GM21825 (cell line): ENCODE results near the gene JPH3.

Experiments used
- ATAC-seq: cut with Tn5 transposase; IDR thresholded peaks from one replicate; pipeline ENCODE4 v1.9.1; 2021; ENCODE audit warnings: mild to moderate bottlenecking, moderate library complexity; ENCODE audit not compliant: unreplicated experiment

JPH3 gene

GRCh38 chr16:87692176-87692575 lies 89.9 kb downstream of the JPH3 start:
- ATAC-seq = no peak

GRCh38 chr16:87692756-87693155 lies 90.4 kb downstream of the JPH3 start:
- ATAC-seq = no peak

- no peak for ATAC-seq
These were observed 91.5 kb downstream of the JPH3 start for GRCh38 chr16:87693827-87694226.

GRCh38 chr16:87694441-87695125 lies 92.3 kb downstream of the JPH3 start:
- ATAC-seq = no peak

- ATAC-seq = no peak
These were observed 93.2 kb downstream of the JPH3 start for GRCh38 chr16:87695534-87695933.

GRCh38 chr16:87696726-87697125 lies 94.4 kb downstream of the JPH3 start:
- ATAC-seq = no peak

GRCh38 chr16:87697256-87697655 lies 94.9 kb downstream of the JPH3 start:
- ATAC-seq = no peak

- no peak for ATAC-seq
These were observed 95.5 kb downstream of the JPH3 start for GRCh38 chr16:87697792-87698191.

- ATAC-seq = no peak
These were observed 95.9 kb downstream of the JPH3 start for GRCh38 chr16:87698241-87698640.

GRCh38 chr16:87698676-87699199 lies 96.4 kb downstream of the JPH3 start:
- peak; percentile 38 for ATAC-seq

GRCh38 chr16:87700406-87701077 lies 98.2 kb downstream of the JPH3 start:
- ATAC-seq = no peak

GRCh38 chr16:87701078-87701460 lies 98.8 kb downstream of the JPH3 start:
- ATAC-seq = no peak

GRCh38 chr16:87701505-87701921 lies 99.2 kb downstream of the JPH3 start:
- ATAC-seq = no peak

GRCh38 chr16:87702325-87702811 lies 100.1 kb downstream of the JPH3 start:
- ATAC-seq = no peak

GRCh38 chr16:87703071-87703470 lies 100.8 kb downstream of the JPH3 start:
- ATAC-seq = no peak

- no peak for ATAC-seq
These were observed 101.6 kb downstream of the JPH3 start for GRCh38 chr16:87703835-87704375.

GRCh38 chr16:87704754-87705353 lies 102.5 kb downstream of the JPH3 start:
- ATAC-seq = no peak

- no peak for ATAC-seq
These were observed 103.5 kb downstream of the JPH3 start for GRCh38 chr16:87705771-87706277.

- no peak for ATAC-seq
These were observed 104.1 kb downstream of the JPH3 start for GRCh38 chr16:87706278-87707000.

GRCh38 chr16:87707097-87707496 lies 104.8 kb downstream of the JPH3 start:
- ATAC-seq = no peak
